Activated CD8-positive, alpha-beta memory T cell treated with anti-CD3 and anti-CD28 coated beads, Interleukin-2, amount 10 ng/mL, durations not matched to agents 7 days and 5 days (primary cell): ENCODE measurements around the gene PRDM5. TPM values are rescaled to one million over a fixed set of nuclear protein-coding genes. Genes with fewer than 3 reads are reported as not detected.

Experiments used
- ATAC-seq: fragments of 150-1000 bp; cut with Tn5 transposase; one replicate; pipeline ENCODE4 v1.10.0; 2021; ENCODE audit warnings: moderate library complexity
- CTCF ChIA-PET: fragments of 350-600 bp; sonication (Branson Sonifier 250); formaldehyde crosslinking; loops from one replicate; lab custom pipeline; 2021; ENCODE audit warnings: antibody characterized with exemption; lab: Charles Lee
- DNase-seq: peaks from one replicate; pipeline ENCODE4 v3.0.0-alpha.2; 2020
- H3K27ac Mint-ChIP-seq: one replicate; pipeline ENCODE4 v1.8.0; 2021; ENCODE audit warnings: mild to moderate bottlenecking, mixed read lengths
- H3K27me3 Mint-ChIP-seq: one replicate; pipeline ENCODE4 v1.8.0; 2021; ENCODE audit warnings: mixed read lengths
- H3K36me3 Mint-ChIP-seq: one replicate; pipeline ENCODE4 v1.8.0; 2021; ENCODE audit warnings: mild to moderate bottlenecking, mixed read lengths
- H3K4me1 Mint-ChIP-seq: one replicate; pipeline ENCODE4 v1.8.0; 2021; ENCODE audit warnings: mixed read lengths
- H3K4me3 Mint-ChIP-seq: one replicate; pipeline ENCODE4 v1.8.0; 2021; ENCODE audit warnings: mild to moderate bottlenecking, moderate library complexity, mixed read lengths
- H3K9me3 Mint-ChIP-seq: one replicate; pipeline ENCODE4 v1.8.0; 2022; ENCODE audit warnings: low read depth, mixed read lengths
- total RNA-seq, 2 experiments: library from RNA; stranded (reverse); gene quantifications; one replicate each; pipeline ENCODE4 v1.2.3, GENCODE V29; 2021

PRDM5 gene
- total RNA-seq, 2 experiments from 2014 or later, result 1.2 TPM; not detected in 1

DNA sequence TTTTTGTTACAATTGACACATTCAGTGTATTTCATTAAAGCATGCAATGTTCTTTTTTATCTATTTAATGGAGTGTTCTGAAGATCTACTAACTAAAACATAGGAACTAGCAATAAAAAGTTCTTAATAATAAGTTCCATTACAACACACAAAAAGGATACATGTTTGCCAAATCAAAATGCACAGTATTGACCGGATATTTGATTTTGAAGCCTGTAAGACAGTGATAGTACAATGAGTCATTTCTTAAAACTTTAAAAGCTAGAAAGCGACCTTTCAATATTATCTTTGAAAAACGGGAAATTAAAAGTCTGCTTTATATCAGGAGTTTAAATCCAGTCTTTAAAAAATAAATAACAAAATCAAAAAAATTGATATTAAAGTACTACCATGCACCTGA lies 2.4 kb upstream of the PRDM5 start:
- Mint-ChIP-seq H3K27me3 (peaks cover 43% of the 10 kb centered on the region), H3K36me3 (no peaks in the 10 kb centered on the region), H3K27ac (no peak overlapping the region), H3K4me1 (peaks cover 15% of the 10 kb centered on the region), H3K9me3 (no peaks in the 10 kb centered on the region), H3K4me3 (no peak overlapping the region)
- CTCF ChIA-PET, result no interaction called here
- DNase-seq, result no peak
- ATAC-seq, result no peak

DNA sequence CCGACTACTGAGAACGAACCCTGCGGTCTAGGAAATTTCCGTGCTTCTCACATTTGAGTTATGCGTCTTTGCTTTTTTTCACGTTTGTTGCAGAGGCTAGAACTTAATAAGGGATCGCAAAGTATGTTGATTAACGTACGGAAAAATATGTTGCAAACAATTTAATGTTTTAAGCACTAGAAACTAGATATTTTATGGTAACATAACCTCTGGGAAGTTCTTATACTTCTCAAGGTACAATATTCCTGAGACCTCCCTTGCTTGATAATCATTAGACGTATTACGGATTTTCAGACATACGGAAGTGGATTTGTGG lies 639 bp upstream of the PRDM5 start:
- CTCF ChIA-PET, result interaction anchor here (1.0 to 1.1 kb wide), 2 partner anchors 268 to 380 kb away, joined by 3 to 4 read pairs; no protein-coding TSS in a partner anchor
- Mint-ChIP-seq H3K4me3 (peak overlapping the region; percentile 70), H3K36me3 (no peaks in the 10 kb centered on the region), H3K4me1 (peaks cover 14% of the 10 kb centered on the region), H3K27ac (no peak overlapping the region), H3K9me3 (no peaks in the 10 kb centered on the region), H3K27me3 (peaks cover 49% of the 10 kb centered on the region)
- ATAC-seq (no peak), DNase-seq (no peak)

DNA sequence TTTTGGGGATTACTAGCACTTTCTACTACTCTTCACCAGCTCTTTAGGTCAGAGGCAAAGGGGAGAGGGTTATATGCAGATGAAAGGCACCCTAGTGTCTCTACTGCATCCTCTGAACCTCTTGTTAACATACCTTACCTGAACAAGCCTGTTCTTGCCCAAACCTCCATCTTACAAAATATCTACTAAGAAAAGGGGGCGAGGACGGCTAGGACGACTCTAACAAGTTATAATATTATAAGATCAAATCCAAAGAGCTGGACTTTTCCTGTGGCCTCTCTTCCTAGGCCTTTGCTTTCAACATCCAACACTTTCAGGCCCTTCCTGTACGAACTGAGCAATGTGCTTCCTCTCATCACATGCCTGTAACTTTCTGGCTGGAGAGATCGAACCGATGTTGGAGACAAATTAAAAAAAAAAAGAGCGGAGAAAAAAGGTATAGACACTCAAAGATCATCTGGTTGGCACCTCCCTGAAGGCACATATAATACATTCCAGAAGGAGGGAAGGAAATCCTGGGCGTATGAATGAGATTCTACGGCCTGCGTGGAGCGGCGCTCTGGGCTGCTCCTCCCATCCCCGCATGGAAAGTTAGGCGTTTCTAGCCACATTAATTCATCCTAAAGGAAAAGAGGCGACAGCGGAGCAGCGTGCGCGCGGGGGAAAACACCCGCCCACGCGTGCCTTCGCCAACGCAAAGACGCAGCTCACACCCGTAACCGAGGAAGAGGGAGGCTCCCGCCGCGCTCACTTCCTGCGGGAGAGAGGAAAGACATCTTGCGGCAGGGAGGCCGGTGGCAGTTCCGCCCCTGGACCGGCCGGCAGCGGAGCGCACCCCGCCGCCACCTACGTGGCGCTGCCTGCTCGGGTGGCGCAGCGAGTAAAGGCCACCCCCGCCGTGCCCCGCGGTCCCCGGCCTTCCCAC lies 808 bp downstream of the PRDM5 start:
- peak; percentile 59 for ATAC-seq
- peak; percentile 53 for DNase-seq
- Mint-ChIP-seq H3K27me3 (peaks cover 45% of the 10 kb centered on the region), H3K4me1 (peaks cover 8% of the 10 kb centered on the region), H3K4me3 (peak overlapping the region; percentile 88), H3K27ac (peak overlapping the region; percentile 54), H3K9me3 (no peaks in the 10 kb centered on the region), H3K36me3 (no peaks in the 10 kb centered on the region)
- CTCF ChIA-PET, result no interaction called here

DNA sequence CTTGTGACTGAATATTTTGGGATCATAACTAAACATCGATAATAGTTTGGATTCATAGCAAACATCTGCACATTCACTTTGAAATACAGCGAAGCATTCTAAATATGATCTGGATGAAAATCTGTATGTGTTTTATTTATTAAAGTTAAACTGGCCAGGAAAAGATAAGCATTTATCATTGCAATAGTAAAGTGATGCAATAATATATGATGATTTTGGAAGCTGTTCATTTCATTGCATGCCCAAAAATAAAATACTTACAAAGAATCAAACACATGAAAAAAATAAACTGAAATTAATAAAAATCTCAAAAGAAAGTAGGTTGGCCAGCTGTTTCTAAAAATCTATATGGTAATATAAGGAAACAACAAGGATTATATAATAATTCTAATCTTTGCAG lies 1.9 kb downstream of the PRDM5 start:
- peaks cover 8% of the 10 kb centered on the region for H3K4me1 Mint-ChIP-seq
- H3K27ac Mint-ChIP-seq, result no peak overlapping the region
- H3K9me3 Mint-ChIP-seq, result no peaks in the 10 kb centered on the region
- no peaks in the 10 kb centered on the region for H3K36me3 Mint-ChIP-seq
- peaks cover 43% of the 10 kb centered on the region for H3K27me3 Mint-ChIP-seq
- no peak overlapping the region for H3K4me3 Mint-ChIP-seq
- ATAC-seq (no peak), DNase-seq (no peak)
- CTCF ChIA-PET, result no interaction called here

DNA sequence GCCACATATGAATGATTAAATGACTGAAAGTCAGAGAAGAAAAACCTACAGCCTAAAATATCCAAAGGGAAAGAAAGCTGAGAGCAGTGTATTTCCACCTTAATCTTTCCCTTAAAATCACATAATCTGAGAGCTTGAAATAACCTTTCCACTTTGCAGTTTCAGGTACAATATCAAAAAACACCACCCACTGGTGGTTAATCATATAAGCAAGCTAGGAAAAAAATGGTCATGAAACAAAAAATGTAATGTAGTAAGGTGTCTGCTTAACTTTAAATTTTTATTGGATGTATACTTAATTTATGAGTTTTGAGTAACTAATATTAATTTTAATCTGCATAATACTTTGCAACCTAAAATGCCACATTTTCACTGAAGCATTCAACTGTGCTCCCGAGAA lies 3.2 kb downstream of the PRDM5 start:
- no peak overlapping the region for H3K4me3 Mint-ChIP-seq
- CTCF ChIA-PET, result interaction anchor here (1.1 kb wide), 1 partner anchor 120 kb away, joined by 3 read pairs; no protein-coding TSS in a partner anchor
- H3K9me3 Mint-ChIP-seq, result no peaks in the 10 kb centered on the region
- no peak overlapping the region for H3K27ac Mint-ChIP-seq
- no peaks in the 10 kb centered on the region for H3K36me3 Mint-ChIP-seq
- peaks cover 8% of the 10 kb centered on the region for H3K4me1 Mint-ChIP-seq
- ATAC-seq (no peak), DNase-seq (no peak)
- H3K27me3 Mint-ChIP-seq, result peaks cover 43% of the 10 kb centered on the region

DNA sequence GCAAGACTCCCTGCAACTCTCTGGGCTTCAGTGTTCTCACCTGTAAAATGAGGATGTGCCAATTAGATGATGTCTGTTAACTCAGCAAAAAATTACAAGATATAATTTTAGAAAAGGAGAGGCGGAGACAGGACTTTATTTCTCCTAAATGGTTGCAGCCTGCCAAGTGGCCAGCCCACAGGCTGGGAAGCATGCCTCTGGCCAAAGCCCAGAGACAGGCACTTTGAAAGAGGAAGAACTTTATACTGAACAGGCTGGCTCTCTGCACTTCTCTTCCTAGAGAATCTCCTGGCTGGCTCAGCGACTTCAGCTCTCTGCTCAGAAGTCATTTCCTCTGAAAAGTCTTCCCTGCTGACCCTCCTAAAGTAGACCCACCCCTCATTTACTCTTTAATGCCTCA lies 3.7 kb downstream of the PRDM5 start:
- CTCF ChIA-PET, result interaction anchor here (1.1 kb wide), 1 partner anchor 120 kb away, joined by 3 read pairs; no protein-coding TSS in a partner anchor

DNA sequence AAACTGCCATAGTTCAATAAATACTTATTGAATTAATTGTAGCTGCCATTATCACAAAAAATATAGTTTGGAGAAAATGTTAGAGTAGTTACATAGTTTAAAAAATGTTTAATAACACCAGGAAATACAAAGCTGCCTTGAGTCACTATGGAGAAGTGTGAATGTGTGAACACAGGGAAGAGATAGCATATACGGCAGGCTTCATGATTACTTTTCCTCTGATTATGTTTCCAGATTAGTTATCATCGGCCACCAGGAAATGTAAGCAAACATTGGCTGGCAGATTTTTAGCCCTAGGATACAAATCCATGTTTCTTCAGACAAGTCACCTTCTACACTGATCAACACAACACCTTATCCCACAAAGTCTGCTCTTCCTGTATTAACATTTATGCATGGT lies 4.4 kb downstream of the PRDM5 start:
- Mint-ChIP-seq H3K4me1 (peaks cover 8% of the 10 kb centered on the region), H3K9me3 (no peaks in the 10 kb centered on the region), H3K4me3 (no peak overlapping the region), H3K36me3 (no peaks in the 10 kb centered on the region), H3K27me3 (peaks cover 31% of the 10 kb centered on the region), H3K27ac (no peak overlapping the region)
- CTCF ChIA-PET, result interaction anchor here (0.7 kb wide), 1 partner anchor 103 kb away, joined by 3 read pairs; no protein-coding TSS in a partner anchor
- no peak for DNase-seq
- ATAC-seq, result no peak

More for the DNA sequence above, 3.7 kb downstream of the PRDM5 start:
- H3K27me3 Mint-ChIP-seq, result peaks cover 38% of the 10 kb centered on the region
- DNase-seq (no peak), ATAC-seq (no peak)
- H3K4me1 Mint-ChIP-seq, result peaks cover 8% of the 10 kb centered on the region
- no peaks in the 10 kb centered on the region for H3K9me3 Mint-ChIP-seq
- H3K27ac Mint-ChIP-seq, result no peak overlapping the region
- no peaks in the 10 kb centered on the region for H3K36me3 Mint-ChIP-seq
- no peak overlapping the region for H3K4me3 Mint-ChIP-seq

DNA sequence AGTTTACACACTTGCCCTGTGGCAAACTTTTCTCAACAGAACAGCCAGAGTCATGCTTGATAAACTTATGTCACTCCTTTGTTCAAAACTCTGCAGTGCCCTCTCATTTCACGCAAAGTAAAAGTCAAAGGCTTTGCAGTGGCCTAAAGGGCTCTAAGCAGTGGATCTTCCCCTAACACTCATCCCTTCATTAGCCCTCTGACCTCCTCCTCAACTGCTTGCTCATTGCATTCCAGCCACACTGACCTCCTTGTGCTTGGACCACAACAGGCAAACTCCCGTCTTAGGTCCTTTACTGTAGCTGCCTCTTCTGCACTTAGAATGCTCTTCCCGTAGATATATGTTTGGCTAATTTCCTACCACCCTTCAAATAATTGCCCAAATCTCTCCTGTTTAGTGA lies 5.6 kb downstream of the PRDM5 start:
- Mint-ChIP-seq H3K4me3 (no peak overlapping the region), H3K9me3 (no peaks in the 10 kb centered on the region), H3K27me3 (peaks cover 35% of the 10 kb centered on the region), H3K27ac (no peak overlapping the region), H3K4me1 (peaks cover 7% of the 10 kb centered on the region), H3K36me3 (no peaks in the 10 kb centered on the region)
- ATAC-seq (no peak), DNase-seq (no peak)
- CTCF ChIA-PET, result no interaction called here

DNA sequence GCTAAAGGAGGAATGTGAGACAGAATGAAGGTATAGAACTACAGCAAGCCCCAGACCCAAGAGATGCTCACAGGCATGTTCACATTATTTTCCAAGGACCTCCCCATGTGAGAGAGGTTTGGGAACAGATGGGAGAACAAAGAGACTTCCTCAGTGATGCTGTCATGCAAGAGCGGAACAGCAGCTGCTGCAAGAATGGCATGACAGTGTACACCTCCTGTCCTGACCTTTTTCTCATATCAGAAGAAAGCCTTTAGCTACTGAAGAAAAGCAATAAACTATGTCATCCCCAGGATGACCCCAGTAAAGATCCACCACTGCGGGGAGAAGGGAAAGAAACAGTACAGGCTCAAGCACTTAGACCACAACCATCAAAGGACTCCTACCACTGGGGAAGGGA lies 7.2 kb downstream of the PRDM5 start:
- Mint-ChIP-seq H3K27ac (no peak overlapping the region), H3K4me1 (no peaks in the 10 kb centered on the region)

DNA sequence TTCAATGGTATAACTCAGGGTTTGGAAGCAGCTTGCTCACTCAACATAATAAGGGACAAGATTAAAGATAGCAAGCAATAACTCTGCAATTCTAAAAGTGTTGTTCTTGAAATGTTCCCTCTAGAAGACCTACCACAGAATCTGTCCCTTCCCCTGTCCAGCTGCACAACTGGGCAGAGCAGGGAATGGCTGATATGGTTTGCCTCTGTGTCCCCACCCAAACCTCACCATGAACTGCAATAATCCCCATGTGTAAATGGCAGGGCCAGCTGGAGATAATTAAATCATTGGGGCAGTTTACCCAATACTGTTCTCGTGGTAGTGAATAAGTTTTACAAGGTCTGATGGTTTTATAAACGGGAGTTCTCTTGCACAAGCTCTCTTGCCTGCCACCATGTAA lies 19.1 kb downstream of the PRDM5 start:
- H3K27me3 Mint-ChIP-seq, result peaks cover 3% of the 10 kb centered on the region
- no peak overlapping the region for H3K4me3 Mint-ChIP-seq
- no peak for ATAC-seq
- H3K36me3 Mint-ChIP-seq, result peaks cover 2% of the 10 kb centered on the region
- peaks cover 2% of the 10 kb centered on the region for H3K9me3 Mint-ChIP-seq
- CTCF ChIA-PET, result no interaction called here
- H3K4me1 Mint-ChIP-seq, result peaks cover 10% of the 10 kb centered on the region
- no peak overlapping the region for H3K27ac Mint-ChIP-seq
- DNase-seq, result no peak

More for the DNA sequence above, 7.2 kb downstream of the PRDM5 start:
- Mint-ChIP-seq H3K27me3 (peaks cover 28% of the 10 kb centered on the region), H3K36me3 (no peaks in the 10 kb centered on the region), H3K9me3 (no peaks in the 10 kb centered on the region), H3K4me3 (no peak overlapping the region)
- CTCF ChIA-PET, result no interaction called here
- ATAC-seq (no peak), DNase-seq (no peak)

DNA sequence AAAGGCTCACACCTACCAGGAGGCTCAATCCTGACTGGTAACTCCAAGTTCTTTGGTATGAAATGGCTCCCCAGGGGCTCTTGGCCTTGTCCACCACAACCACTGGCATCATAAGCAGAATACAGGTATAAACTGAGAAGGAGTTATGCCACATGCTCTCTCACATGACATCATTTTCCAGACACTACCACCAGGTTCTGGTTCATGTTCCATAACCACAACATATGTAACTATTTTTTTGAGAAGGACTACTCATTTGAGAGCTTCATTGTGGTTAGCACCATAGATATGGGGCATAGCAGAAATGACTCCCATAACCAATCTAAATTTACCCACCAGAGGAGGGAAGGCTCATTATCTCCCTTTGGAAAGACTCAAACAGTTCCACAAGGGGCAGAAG lies 19.6 kb downstream of the PRDM5 start:
- peaks cover 2% of the 10 kb centered on the region for H3K36me3 Mint-ChIP-seq
- no peak for DNase-seq
- ATAC-seq, result peak; percentile 63
- H3K27ac Mint-ChIP-seq, result no peak overlapping the region
- H3K9me3 Mint-ChIP-seq, result peaks cover 2% of the 10 kb centered on the region
- peaks cover 3% of the 10 kb centered on the region for H3K27me3 Mint-ChIP-seq
- H3K4me3 Mint-ChIP-seq, result no peak overlapping the region
- peaks cover 10% of the 10 kb centered on the region for H3K4me1 Mint-ChIP-seq
- CTCF ChIA-PET, result no interaction called here

DNA sequence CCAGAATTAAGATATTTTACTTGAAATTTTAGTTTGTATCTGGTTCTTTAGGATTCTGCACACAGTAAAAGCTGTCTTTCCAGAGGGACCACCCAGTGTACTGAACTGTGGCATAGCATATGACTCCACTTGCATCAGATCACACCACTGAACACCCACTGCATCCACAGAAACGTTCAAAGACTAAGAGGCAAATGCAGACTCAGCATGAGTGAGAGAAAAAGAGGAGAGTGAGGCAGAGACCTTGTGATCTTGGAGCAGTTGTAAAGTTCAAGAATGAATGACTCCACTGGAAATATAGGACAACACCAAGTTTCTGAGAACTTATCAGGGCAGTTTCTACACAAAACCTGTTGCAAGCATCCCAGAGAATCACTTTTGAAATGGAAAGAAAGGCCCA lies 20.8 kb downstream of the PRDM5 start:
- H3K4me3 Mint-ChIP-seq, result no peak overlapping the region

DNA sequence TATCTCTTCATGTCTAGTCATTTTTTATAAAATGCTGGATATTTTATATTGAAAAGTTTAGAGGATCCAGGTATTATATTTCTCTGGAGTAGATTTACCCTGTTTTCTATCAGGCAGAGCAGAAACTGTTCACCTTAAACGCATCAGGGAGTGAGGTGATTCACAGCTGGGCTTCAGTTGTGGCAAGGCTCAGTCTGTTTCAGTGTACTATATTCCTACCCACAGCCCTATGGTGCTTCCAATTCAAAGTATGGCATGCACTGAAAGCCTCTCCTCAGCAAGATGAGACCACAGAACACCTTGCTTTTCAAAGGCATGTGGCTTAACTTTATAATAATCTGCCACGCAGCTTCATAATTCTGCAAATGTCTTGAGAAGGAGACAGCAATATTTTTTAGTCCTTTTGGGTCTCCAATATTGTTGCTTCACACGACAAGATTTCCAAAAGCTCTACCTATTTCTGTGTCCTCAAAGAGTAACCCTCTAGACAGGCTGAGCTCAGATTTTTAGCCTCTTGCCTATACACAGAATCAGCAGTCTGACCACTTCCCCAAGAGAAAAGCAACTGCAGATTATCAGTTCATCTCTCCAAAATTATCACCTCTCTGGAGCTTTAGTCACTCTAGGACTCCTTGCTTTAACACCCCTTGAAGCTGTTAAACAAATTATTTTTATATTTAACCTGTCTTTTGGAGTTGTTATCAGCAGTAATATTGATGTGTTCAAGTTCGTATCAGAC lies 24.4 kb downstream of the PRDM5 start:
- CTCF ChIA-PET, result no interaction called here
- H3K36me3 Mint-ChIP-seq, result no peaks in the 10 kb centered on the region
- H3K4me1 Mint-ChIP-seq, result peaks cover 7% of the 10 kb centered on the region
- H3K27ac Mint-ChIP-seq, result no peak overlapping the region
- H3K9me3 Mint-ChIP-seq, result peaks cover 2% of the 10 kb centered on the region
- H3K4me3 Mint-ChIP-seq, result no peak overlapping the region
- ATAC-seq, result no peak
- DNase-seq, result no peak
- peaks cover 19% of the 10 kb centered on the region for H3K27me3 Mint-ChIP-seq

More for the DNA sequence above, 20.8 kb downstream of the PRDM5 start:
- no peak for DNase-seq
- Mint-ChIP-seq H3K4me1 (peaks cover 10% of the 10 kb centered on the region), H3K27me3 (peaks cover 10% of the 10 kb centered on the region), H3K36me3 (peaks cover 2% of the 10 kb centered on the region), H3K27ac (no peak overlapping the region), H3K9me3 (peaks cover 2% of the 10 kb centered on the region)
- no peak for ATAC-seq
- CTCF ChIA-PET, result no interaction called here
